ENCODE data around the gene GLCE.

Gene GLCE

GRCh38 chr15:69210574-69210973 lies 50.1 kb downstream of the GLCE start:
- H3K4me1 ChIP-seq (ENCODE audit: control insufficient read depth, insufficient read depth, low read length): no peaks in the 10 kb centered on the region
- H3K9ac ChIP-seq (ENCODE audit: low read depth, low read length): no peak overlapping the region
- no peaks in the 10 kb centered on the region for H3K36me3 ChIP-seq (ENCODE audit: control insufficient read depth, insufficient read depth, low read length)
- no peaks in the 10 kb centered on the region for H3K9me3 ChIP-seq (ENCODE audit: control insufficient read depth, insufficient read depth, low read length)
- H3K4me3 ChIP-seq (ENCODE audit: low read depth, low read length): no peak overlapping the region
- no peaks in the 10 kb centered on the region for H3K27me3 ChIP-seq (ENCODE audit: control insufficient read depth, insufficient read depth, low read length)
- H3K27ac ChIP-seq (ENCODE audit: low read depth, low read length): no peak overlapping the region

GRCh38 chr15:69213786-69214185 lies 53.4 kb downstream of the GLCE start:
- Histone ChIP-seq H3K36me3 (ENCODE audit: control insufficient read depth, insufficient read depth, low read length) (no peaks in the 10 kb centered on the region), H3K4me1 (ENCODE audit: control insufficient read depth, insufficient read depth, low read length) (no peaks in the 10 kb centered on the region), H3K9ac (ENCODE audit: low read depth, low read length) (no peak overlapping the region), H3K4me3 (ENCODE audit: low read depth, low read length) (no peak overlapping the region), H3K9me3 (ENCODE audit: control insufficient read depth, insufficient read depth, low read length) (no peaks in the 10 kb centered on the region), H3K27me3 (ENCODE audit: control insufficient read depth, insufficient read depth, low read length) (no peaks in the 10 kb centered on the region), H3K27ac (ENCODE audit: low read depth, low read length) (no peak overlapping the region)

- H3K27ac ChIP-seq (ENCODE audit: low read depth, low read length): no peak overlapping the region
- H3K4me1 ChIP-seq (ENCODE audit: control insufficient read depth, insufficient read depth, low read length): no peaks in the 10 kb centered on the region
- H3K27me3 ChIP-seq (ENCODE audit: control insufficient read depth, insufficient read depth, low read length): no peaks in the 10 kb centered on the region
- no peaks in the 10 kb centered on the region for H3K9me3 ChIP-seq (ENCODE audit: control insufficient read depth, insufficient read depth, low read length)
- no peaks in the 10 kb centered on the region for H3K36me3 ChIP-seq (ENCODE audit: control insufficient read depth, insufficient read depth, low read length)
- no peak overlapping the region for H3K9ac ChIP-seq (ENCODE audit: low read depth, low read length)
- H3K4me3 ChIP-seq (ENCODE audit: low read depth, low read length): no peak overlapping the region
Observed at GRCh38 chr15:69215314-69216035, 55.0 kb downstream of the GLCE start.

- H3K36me3 ChIP-seq (ENCODE audit: control insufficient read depth, insufficient read depth, low read length): no peaks in the 10 kb centered on the region
- H3K27me3 ChIP-seq (ENCODE audit: control insufficient read depth, insufficient read depth, low read length): no peaks in the 10 kb centered on the region
- H3K9ac ChIP-seq (ENCODE audit: low read depth, low read length): no peak overlapping the region
- no peak overlapping the region for H3K27ac ChIP-seq (ENCODE audit: low read depth, low read length)
- no peak overlapping the region for H3K4me3 ChIP-seq (ENCODE audit: low read depth, low read length)
- no peaks in the 10 kb centered on the region for H3K4me1 ChIP-seq (ENCODE audit: control insufficient read depth, insufficient read depth, low read length)
- H3K9me3 ChIP-seq (ENCODE audit: control insufficient read depth, insufficient read depth, low read length): no peaks in the 10 kb centered on the region
Observed at GRCh38 chr15:69217381-69217780, 56.9 kb downstream of the GLCE start.

DNA sequence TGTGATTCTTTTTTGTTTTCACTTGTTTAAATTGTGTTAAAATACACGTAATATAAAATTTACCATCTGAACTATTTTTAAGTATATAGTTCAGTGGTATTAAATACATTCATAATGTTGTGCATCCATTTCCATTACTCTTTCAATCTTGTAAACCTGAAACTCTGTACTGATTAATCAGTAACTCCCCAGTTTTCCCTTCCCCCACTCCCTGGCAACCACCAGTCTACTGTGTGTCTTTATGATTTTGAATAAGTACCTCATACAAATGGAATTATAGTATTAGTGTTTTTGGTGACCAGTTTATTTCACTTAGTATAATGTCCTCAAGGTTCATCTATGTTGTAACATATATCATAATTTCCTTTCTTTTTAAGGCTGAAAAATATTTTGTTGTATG lies 59.3 kb downstream of the GLCE start:
- Histone ChIP-seq H3K27me3 (ENCODE audit: control insufficient read depth, insufficient read depth, low read length) (no peaks in the 10 kb centered on the region), H3K27ac (ENCODE audit: low read depth, low read length) (no peak overlapping the region), H3K9me3 (ENCODE audit: control insufficient read depth, insufficient read depth, low read length) (no peaks in the 10 kb centered on the region), H3K4me1 (ENCODE audit: control insufficient read depth, insufficient read depth, low read length) (peaks cover 9% of the 10 kb centered on the region), H3K9ac (ENCODE audit: low read depth, low read length) (no peak overlapping the region), H3K4me3 (ENCODE audit: low read depth, low read length) (no peak overlapping the region), H3K36me3 (ENCODE audit: control insufficient read depth, insufficient read depth, low read length) (no peaks in the 10 kb centered on the region)

DNA sequence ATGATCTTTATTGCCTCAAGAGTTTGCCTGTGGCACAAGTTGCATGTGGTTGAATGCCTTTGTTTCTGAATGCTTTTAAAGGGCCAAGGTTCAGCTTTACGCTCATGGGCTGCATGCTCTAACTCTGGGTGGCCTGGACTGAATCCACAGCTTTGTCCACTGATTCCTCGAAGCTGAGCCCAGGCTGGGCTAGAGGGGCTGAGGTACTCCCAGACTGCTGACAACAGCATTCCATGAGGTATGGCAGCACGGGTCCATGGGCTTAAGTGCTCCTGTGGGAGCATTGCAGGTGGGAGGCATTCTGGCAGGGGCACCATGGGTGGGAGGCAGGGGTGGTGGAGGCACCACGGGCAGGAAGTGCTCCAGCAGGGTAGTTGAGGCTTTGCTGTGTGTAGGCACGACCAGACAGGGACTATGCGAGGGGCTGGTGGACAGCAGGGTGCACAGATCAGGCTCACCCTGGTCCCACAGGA lies 61.6 kb downstream of the GLCE start:
- Histone ChIP-seq H3K27me3 (ENCODE audit: control insufficient read depth, insufficient read depth, low read length) (no peaks in the 10 kb centered on the region), H3K4me1 (ENCODE audit: control insufficient read depth, insufficient read depth, low read length) (peaks cover 11% of the 10 kb centered on the region), H3K36me3 (ENCODE audit: control insufficient read depth, insufficient read depth, low read length) (no peaks in the 10 kb centered on the region), H3K27ac (ENCODE audit: low read depth, low read length) (no peak overlapping the region), H3K9ac (ENCODE audit: low read depth, low read length) (no peak overlapping the region), H3K9me3 (ENCODE audit: control insufficient read depth, insufficient read depth, low read length) (no peaks in the 10 kb centered on the region), H3K4me3 (ENCODE audit: low read depth, low read length) (no peak overlapping the region)

DNA sequence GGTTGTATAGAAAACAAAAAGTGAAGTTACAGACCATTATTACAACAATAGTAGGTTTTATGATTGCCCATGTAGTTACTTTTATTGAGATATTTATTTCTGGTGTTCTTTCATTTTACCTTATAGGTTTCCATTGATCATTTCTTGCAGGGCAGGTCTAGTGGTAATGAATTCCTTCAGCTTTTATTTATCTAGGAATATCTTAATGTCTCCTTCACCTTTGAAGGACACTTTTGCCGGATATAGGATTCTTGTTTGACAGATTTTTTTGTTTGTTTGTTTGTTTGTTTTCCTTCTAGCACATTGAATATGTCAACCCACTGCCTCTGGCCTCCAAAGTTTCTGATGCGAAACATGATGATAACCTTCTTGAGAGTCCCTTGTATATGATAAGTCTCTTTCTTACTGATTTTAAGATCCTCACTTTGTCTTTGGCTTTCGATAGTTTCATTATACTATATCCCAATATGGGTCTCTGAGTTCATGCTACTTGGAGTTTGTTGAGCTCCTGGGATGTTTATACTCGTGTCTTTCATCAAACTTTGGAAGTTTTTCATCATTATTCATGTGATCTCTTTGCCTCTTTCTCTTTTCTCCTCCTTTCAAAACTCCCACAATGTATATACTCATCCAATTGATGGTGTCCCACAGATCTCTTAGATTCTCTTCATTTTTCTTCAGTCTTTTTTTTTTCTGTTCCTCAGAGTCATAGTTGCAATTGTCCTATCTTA lies 62.8 kb downstream of the GLCE start:
- H3K9me3 ChIP-seq (ENCODE audit: control insufficient read depth, insufficient read depth, low read length): no peaks in the 10 kb centered on the region
- no peaks in the 10 kb centered on the region for H3K27me3 ChIP-seq (ENCODE audit: control insufficient read depth, insufficient read depth, low read length)
- no peak overlapping the region for H3K27ac ChIP-seq (ENCODE audit: low read depth, low read length)
- no peak overlapping the region for H3K9ac ChIP-seq (ENCODE audit: low read depth, low read length)
- no peaks in the 10 kb centered on the region for H3K36me3 ChIP-seq (ENCODE audit: control insufficient read depth, insufficient read depth, low read length)
- no peak overlapping the region for H3K4me3 ChIP-seq (ENCODE audit: low read depth, low read length)
- peaks cover 11% of the 10 kb centered on the region for H3K4me1 ChIP-seq (ENCODE audit: control insufficient read depth, insufficient read depth, low read length)

- no peak overlapping the region for H3K4me3 ChIP-seq (ENCODE audit: low read depth, low read length)
- no peaks in the 10 kb centered on the region for H3K27me3 ChIP-seq (ENCODE audit: control insufficient read depth, insufficient read depth, low read length)
- no peak overlapping the region for H3K27ac ChIP-seq (ENCODE audit: low read depth, low read length)
- H3K36me3 ChIP-seq (ENCODE audit: control insufficient read depth, insufficient read depth, low read length): peaks cover 5% of the 10 kb centered on the region; the same call in 1 of the 2 replicates
- H3K9ac ChIP-seq (ENCODE audit: low read depth, low read length): no peak overlapping the region
- H3K9me3 ChIP-seq (ENCODE audit: control insufficient read depth, insufficient read depth, low read length): no peaks in the 10 kb centered on the region
- H3K4me1 ChIP-seq (ENCODE audit: control insufficient read depth, insufficient read depth, low read length): peaks cover 11% of the 10 kb centered on the region
Observed at GRCh38 chr15:69224383-69224782, 63.9 kb downstream of the GLCE start.

- no peak overlapping the region for H3K4me3 ChIP-seq (ENCODE audit: low read depth, low read length)
- H3K27ac ChIP-seq (ENCODE audit: low read depth, low read length): no peak overlapping the region
- no peak overlapping the region for H3K9ac ChIP-seq (ENCODE audit: low read depth, low read length)
- no peaks in the 10 kb centered on the region for H3K27me3 ChIP-seq (ENCODE audit: control insufficient read depth, insufficient read depth, low read length)
- H3K4me1 ChIP-seq (ENCODE audit: control insufficient read depth, insufficient read depth, low read length): peaks cover 11% of the 10 kb centered on the region
- no peaks in the 10 kb centered on the region for H3K9me3 ChIP-seq (ENCODE audit: control insufficient read depth, insufficient read depth, low read length)
- peaks cover 5% of the 10 kb centered on the region; the same call in 1 of the 2 replicates for H3K36me3 ChIP-seq (ENCODE audit: control insufficient read depth, insufficient read depth, low read length)
Observed at GRCh38 chr15:69225355-69226022, 65.1 kb downstream of the GLCE start.

- peaks cover 11% of the 10 kb centered on the region for H3K4me1 ChIP-seq (ENCODE audit: control insufficient read depth, insufficient read depth, low read length)
Observed at GRCh38 chr15:69226023-69226355, 65.6 kb downstream of the GLCE start.

GRCh38 chr15:69232144-69232543 lies 71.7 kb downstream of the GLCE start:
- H3K36me3 ChIP-seq (ENCODE audit: control insufficient read depth, insufficient read depth, low read length): peaks cover 5% of the 10 kb centered on the region; the same call in 1 of the 2 replicates
- H3K4me3 ChIP-seq (ENCODE audit: low read depth, low read length): no peak overlapping the region
- H3K4me1 ChIP-seq (ENCODE audit: control insufficient read depth, insufficient read depth, low read length): no peaks in the 10 kb centered on the region
- no peaks in the 10 kb centered on the region for H3K9me3 ChIP-seq (ENCODE audit: control insufficient read depth, insufficient read depth, low read length)
- H3K9ac ChIP-seq (ENCODE audit: low read depth, low read length): no peak overlapping the region
- H3K27me3 ChIP-seq (ENCODE audit: control insufficient read depth, insufficient read depth, low read length): no peaks in the 10 kb centered on the region
- no peak overlapping the region for H3K27ac ChIP-seq (ENCODE audit: low read depth, low read length)

More at GRCh38 chr15:69226023-69226355, 65.6 kb downstream of the GLCE start:
- no peaks in the 10 kb centered on the region for H3K27me3 ChIP-seq (ENCODE audit: control insufficient read depth, insufficient read depth, low read length)
- no peak overlapping the region for H3K27ac ChIP-seq (ENCODE audit: low read depth, low read length)
- no peak overlapping the region for H3K9ac ChIP-seq (ENCODE audit: low read depth, low read length)
- H3K9me3 ChIP-seq (ENCODE audit: control insufficient read depth, insufficient read depth, low read length): no peaks in the 10 kb centered on the region
- no peak overlapping the region for H3K4me3 ChIP-seq (ENCODE audit: low read depth, low read length)
- H3K36me3 ChIP-seq (ENCODE audit: control insufficient read depth, insufficient read depth, low read length): peaks cover 5% of the 10 kb centered on the region; the same call in 1 of the 2 replicates

Data from HUES48 (cell line).